HG03196 (cell line): ENCODE results near the gene STUB1.

Experiments used
- ATAC-seq: cut with Tn5 transposase; IDR thresholded peaks from one replicate; pipeline ENCODE4 v1.9.1; 2021; ENCODE audit not compliant: unreplicated experiment

STUB1 gene

DNA sequence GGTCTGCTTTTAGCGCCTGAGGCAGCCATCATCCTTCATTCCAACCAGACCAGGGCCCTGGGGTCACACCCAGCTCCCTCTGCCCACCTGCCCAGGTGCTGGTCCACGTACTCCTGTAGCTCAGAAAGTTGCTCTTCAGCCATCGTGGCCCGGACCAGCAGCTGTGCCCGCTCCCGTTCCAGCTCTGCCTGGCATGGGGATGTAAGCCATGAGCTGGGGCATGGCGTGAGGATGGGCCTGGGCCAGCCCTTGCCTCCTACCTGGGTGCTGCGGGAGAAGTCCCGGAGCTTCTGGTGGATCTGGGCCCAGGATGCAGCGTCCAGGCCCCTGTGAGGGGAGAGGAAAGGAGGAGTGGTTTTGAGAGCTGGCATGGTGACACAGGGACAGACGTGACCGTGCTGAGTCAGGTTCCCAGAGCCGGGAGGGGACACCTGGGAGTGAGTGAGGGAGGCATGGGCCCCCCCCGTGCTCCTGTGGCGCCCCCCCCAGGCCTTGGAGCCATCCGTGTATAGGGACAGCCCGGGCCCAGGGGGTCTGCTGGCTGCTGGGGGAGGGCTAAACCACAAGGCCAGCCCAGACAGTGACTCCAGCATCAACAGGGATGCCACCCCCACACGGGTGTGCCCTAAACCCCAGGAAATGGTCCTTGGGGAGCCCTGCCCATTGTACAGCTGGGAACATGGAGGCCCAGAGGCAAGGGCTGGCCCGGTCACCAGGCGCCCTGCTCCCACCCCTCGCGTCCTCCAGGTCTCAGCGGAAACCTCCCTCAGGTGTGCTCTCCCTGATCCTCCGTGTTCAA is 42.8 kb downstream of the STUB1 start:
- ATAC-seq, result no peak

GRCh38 chr16:723695-724094 is 43.5 kb downstream of the STUB1 start:
- no peak for ATAC-seq

DNA sequence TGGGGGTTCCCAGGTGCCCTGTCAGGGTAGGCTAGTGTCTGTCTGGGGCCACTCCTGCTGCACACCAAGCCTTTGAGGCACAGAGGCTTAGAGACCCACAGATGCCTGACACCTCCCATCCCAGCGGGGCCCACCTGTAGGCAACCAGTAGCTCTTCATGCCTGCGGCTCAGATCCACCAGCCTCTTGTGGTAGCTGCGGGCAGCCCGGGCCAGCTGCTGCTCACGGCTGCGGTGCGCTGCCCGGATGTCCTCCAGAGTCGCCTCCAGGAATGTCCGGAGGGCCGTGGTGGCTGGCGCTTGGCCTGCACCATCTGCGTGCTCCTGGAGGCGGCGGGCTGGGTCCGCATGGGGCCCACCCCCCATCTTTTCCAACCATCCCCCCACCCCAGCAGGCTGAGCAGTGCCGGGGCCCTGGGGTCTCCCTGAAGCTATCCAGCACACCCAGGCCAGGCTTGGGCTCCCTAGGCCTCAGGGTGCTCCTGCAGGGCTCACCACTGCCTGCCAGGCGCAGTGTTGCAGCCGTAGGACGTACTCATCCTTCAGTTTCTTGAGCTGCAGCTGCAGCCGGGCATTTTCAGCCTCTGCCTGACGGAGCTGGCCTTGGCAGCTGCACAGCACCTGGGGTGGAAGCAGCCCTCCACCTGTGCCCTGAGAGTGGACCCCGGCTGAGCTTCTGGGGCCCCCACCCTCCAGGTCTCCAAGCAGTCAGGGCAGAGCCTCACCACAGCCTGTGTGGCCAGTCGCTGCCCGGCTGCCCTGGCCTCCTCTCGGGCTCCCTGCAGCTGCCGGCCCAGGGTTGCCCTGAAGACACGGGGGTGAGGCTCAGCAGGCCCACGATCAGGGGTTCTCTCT is 44.2 kb downstream of the STUB1 start:
- ATAC-seq, result no peak

- no peak for ATAC-seq
These were observed 44.8 kb downstream of the STUB1 start for GRCh38 chr16:725041-725376.

GRCh38 chr16:725463-726187 is 45.4 kb downstream of the STUB1 start:
- no peak for ATAC-seq

- no peak for ATAC-seq
These were observed 45.9 kb downstream of the STUB1 start for GRCh38 chr16:726188-726437.

DNA sequence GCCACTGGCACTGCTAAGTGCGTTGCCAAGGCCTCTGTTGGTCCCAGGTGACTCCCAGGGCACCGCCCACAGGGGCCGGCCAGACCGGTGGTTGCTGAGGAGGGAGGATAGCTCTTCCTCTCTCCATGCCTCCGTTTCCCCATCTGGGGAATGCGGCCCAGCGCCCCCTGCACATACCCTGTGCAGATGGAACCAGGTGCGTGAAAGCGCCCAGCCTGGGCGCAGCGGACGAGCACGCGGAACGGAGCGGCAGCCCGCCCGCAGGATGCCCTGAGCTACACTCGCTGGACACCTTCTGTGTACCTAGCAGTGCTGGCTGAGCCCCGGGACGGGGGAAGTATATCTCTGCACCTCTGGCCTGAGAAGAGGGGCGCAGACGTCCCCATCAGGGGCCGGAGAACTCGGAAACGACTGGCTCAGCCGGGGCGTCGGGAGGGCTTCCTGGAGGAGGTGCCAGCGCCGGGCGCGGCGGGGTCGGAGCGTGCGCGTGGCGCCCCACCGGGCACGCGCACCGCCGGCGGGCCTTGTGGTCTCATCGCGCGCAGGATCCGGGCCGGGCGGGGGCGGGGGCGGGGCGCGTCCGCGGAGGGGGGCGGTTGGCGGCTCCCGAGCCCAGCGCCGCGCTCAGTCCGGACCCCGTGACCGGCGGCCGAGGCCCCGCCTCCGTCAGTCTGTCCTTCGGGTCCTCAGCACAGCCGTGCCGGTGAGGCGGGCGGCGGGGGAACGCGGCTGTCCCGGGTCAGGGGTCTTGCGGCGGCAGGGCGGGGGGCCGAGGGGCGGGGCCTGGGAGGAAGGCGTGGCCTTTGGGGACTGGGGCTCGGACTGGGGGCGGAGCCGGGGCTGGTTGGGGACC is 46.5 kb downstream of the STUB1 start, which contains the start of the genes CCDC78 and HAGHL:
TSS of gene CCDC78 (minus strand) at position 6 of the 853 bp plus-strand sequence. CDS start 76 bp downstream, outside the sequence.
TSS of gene HAGHL (plus strand) at position 669 of the 853 bp plus-strand sequence. CDS start 404 bp downstream, outside the sequence.
- ATAC-seq, result no peak

DNA sequence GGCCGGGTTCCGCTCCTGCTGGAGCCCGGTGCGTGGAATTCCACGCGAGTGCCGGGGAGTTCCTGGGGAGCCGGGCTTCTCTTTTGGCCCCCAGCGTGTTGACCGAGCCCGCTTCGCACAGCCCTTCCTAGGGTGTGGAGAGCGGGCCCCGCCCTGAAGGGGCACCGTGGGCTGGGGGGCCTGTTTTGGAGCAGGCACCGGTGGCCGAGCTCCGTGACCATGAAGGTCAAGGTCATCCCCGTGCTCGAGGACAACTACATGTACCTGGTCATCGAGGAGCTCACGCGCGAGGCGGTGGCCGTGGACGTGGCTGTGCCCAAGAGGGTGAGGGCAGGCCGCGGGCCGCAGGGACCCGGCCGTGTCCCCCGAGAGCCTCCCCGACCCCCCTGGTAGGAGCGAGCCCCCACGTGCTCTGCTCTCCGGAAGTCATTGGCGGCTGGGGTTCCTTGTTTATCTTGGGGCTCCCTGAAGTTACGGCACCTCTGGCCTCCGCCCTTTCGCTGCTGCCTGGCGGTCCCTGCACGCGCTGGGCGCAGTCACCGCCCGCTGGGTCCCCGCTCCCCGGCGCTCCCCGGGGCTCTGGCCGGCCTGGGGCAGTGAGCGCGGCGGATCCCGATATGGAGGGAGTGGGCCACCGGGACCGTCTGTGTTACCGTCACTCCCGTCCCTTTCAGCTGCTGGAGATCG is 47.2 kb downstream of the STUB1 start:
- no peak for ATAC-seq

DNA sequence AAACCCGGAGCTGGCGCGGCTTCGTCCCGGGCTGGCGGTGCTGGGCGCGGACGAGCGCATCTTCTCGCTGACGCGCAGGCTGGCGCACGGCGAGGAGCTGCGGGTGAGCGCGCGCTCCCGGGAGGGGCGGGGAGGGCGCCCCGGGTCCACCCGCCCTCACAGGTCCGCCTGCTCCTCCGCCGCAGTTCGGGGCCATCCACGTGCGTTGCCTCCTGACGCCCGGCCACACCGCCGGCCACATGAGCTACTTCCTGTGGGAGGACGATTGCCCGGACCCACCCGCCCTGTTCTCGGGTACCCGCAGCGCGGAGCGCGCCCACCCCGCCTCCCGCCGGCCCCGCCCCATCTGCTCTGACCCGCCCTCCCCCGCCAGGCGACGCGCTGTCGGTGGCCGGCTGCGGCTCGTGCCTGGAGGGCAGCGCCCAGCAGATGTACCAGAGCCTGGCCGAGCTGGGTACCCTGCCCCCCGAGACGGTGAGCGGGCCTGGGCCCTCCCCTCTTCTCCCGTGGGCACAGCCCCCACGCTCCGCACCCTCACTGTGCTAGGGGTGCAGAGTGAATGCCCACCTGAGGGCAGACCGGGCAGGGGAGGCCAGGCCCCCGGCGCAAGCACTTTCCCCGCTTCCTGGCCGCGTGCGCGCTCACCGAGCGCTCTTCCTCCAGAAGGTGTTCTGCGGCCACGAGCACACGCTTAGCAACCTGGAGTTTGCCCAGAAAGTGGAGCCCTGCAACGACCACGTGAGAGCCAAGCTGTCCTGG is 48.1 kb downstream of the STUB1 start:
- no peak for ATAC-seq

GRCh38 chr16:728890-729744 is 48.9 kb downstream of the STUB1 start:
- ATAC-seq, result no peak

GRCh38 chr16:729768-730665 is 49.8 kb downstream of the STUB1 start:
- ATAC-seq, result no peak

DNA sequence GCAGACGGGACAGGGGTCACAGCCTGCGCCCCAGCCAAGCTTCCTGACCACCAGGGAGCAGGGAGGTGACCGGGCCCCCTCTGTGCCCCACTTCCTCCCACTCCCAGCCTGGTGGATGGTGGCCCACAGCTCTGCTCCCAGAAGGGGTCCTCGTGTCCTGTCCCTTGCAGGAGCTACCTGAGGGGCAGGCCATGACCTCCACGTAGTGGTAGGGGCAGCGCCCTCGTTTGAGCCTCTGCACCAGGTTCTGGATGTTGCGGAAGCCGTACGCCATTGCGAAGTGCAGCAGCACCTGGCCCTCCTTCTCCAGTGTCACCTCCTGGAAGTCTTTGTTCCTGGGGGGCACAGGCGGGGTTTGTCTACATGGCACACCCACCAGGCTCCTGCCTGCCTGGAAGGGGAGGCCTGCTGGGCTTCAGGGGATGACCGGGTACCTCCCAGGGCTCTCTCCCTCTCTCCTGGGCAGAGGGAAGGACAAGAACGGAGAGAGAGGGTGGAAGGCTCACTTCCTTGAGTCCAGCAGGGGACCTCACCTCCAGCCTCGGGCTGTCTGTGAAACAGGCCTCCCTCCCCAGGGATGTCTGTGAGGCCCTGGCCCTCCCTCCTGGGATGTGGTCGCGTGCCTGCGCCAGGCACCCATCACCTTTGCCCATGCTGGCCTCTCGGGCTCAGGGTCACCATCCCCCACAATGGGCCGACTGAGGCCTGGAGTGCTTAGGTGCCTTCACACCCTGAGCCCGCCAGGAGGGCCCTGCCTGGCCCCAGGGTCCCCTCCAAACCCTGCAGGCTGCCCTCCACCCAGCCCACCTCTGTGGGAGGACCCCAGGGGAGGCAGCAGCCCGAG is 50.7 kb downstream of the STUB1 start:
- no peak for ATAC-seq

- ATAC-seq, result no peak
These were observed 52.1 kb downstream of the STUB1 start for GRCh38 chr16:732332-732731.
